Measurements from ENCODE around the gene GGTLC2. TPM values are rescaled to one million over a fixed set of nuclear protein-coding genes. Genes with fewer than 3 reads are reported as not detected.
"Not testable (repeated sequence)": the region's sequence is repeated elsewhere in the genome, so short reads cannot be mapped to it uniquely, and the experiment has no call there.

The GGTLC2 gene
- total RNA-seq, 3 donors from 2014 or later (not counting 1 experiment from before 2014, with no cell fraction given): not detected

DNA sequence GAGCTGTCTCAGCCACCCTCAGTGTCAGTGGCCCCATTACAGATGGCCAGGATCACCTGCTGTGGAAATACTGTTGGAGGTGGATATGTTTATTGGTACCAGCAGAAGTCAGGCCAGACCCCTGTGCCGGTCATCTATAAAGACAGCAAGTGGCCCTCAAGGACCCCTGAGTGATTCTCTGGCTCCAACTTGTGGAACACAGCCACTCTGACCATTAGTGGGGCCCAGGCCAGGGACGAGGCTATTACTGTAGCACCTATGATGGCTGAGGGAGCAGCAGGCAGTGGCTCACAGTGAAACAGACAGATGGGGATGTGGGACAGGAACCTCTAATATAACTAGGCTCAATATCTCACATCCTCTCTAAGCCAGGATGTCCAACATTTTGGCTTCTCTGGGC lies 25.5 kb upstream of the GGTLC2 start:
- DNase-seq (no peak), ATAC-seq (no peak)
- Histone ChIP-seq H3K36me3 (ENCODE audit: control insufficient read depth, insufficient read depth, low read length) (no peaks in the 10 kb centered on the region), H3K4me1 (ENCODE audit: control insufficient read depth, insufficient read depth, low read length) (peaks cover 6% of the 10 kb centered on the region), H3K4me3 (ENCODE audit: low read length) (no peak overlapping the region), H3K27me3 (ENCODE audit: control insufficient read depth, insufficient read depth, low read length) (no peaks in the 10 kb centered on the region), H3K9me3 (ENCODE audit: control insufficient read depth, insufficient read depth, low read length) (no peaks in the 10 kb centered on the region), H3K27ac (ENCODE audit: low read length) (no peak overlapping the region)
- Mint-ChIP-seq H3K27ac (no peak overlapping the region), H3K36me3 (no peaks in the 10 kb centered on the region), H3K27me3 (ENCODE audit: low read depth in 2 of 2) (peaks cover 9 to 21% of the 10 kb centered on the region in 2 donors), H3K4me3 (no peak overlapping the region), H3K4me1 (peaks cover 6 to 7% of the 10 kb centered on the region in 2 donors), H3K9me3 (no peaks in the 10 kb centered on the region)
- TF ChIP-seq, protein P1, sequence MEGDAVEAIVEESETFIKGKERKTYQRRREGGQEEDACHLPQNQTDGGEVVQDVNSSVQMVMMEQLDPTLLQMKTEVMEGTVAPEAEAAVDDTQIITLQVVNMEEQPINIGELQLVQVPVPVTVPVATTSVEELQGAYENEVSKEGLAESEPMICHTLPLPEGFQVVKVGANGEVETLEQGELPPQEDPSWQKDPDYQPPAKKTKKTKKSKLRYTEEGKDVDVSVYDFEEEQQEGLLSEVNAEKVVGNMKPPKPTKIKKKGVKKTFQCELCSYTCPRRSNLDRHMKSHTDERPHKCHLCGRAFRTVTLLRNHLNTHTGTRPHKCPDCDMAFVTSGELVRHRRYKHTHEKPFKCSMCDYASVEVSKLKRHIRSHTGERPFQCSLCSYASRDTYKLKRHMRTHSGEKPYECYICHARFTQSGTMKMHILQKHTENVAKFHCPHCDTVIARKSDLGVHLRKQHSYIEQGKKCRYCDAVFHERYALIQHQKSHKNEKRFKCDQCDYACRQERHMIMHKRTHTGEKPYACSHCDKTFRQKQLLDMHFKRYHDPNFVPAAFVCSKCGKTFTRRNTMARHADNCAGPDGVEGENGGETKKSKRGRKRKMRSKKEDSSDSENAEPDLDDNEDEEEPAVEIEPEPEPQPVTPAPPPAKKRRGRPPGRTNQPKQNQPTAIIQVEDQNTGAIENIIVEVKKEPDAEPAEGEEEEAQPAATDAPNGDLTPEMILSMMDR (IDR thresholded peaks at IDR 0.05): no peak
- intact Hi-C loops (cut with micrococcal nuclease): no loop called here
- WGBS (ENCODE audit: insufficient coverage): 84% methylated on average over 2 of the region's 2 CpGs

DNA sequence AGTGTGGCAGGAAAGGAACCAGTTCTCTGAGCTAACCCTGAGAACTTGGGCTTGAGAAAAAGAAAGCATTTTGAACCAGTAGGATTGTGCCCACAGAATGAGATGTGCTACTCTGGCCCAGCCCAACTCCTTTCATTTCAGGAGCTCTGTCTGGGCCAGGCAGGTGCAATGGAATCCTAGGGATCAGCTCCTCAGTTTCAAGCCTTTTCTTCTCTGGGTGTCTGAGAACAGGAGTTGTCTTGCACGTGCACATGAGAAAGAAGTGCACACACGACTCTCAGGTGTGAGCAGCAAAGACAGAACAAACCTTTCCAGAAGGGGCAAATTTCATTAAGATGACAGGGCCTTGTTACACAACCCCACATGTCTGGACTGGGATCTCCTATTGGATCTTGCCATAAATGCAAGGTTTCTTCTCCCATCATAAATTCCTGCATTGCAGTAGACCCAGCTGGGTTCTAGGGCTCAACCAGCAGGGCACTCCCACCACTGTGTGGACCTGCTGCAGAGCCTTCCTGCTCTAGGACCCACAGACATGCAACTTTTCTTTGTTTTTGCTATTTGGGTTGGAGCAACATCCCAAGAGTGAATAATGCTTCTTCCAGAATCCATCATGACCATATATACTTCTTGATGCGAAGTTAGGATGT lies 24.5 kb upstream of the GGTLC2 start:
- Mint-ChIP-seq H3K9me3 (peaks cover 0 to 2% of the 10 kb centered on the region in 2 donors), H3K4me3 (no peak overlapping the region), H3K27me3 (ENCODE audit: low read depth in 2 of 2) (peaks cover 9 to 16% of the 10 kb centered on the region in 2 donors), H3K4me1 (peaks cover 6 to 7% of the 10 kb centered on the region in 2 donors), H3K27ac (no peak overlapping the region), H3K36me3 (no peaks in the 10 kb centered on the region)
- Histone ChIP-seq H3K27ac (ENCODE audit: low read length) (no peak overlapping the region), H3K4me3 (ENCODE audit: low read length) (no peak overlapping the region), H3K9me3 (ENCODE audit: control insufficient read depth, insufficient read depth, low read length) (no peaks in the 10 kb centered on the region), H3K27me3 (ENCODE audit: control insufficient read depth, insufficient read depth, low read length) (no peaks in the 10 kb centered on the region), H3K36me3 (ENCODE audit: control insufficient read depth, insufficient read depth, low read length) (no peaks in the 10 kb centered on the region), H3K4me1 (ENCODE audit: control insufficient read depth, insufficient read depth, low read length) (peaks cover 6% of the 10 kb centered on the region)
- intact Hi-C loops (cut with micrococcal nuclease): no loop called here
- WGBS (ENCODE audit: insufficient coverage): 86% methylated on average over 2 of the region's 3 CpGs
- TF ChIP-seq, protein P1 (IDR thresholded peaks at IDR 0.05): no peak
- DNase-seq (no peak), ATAC-seq (no peak)

- H3K4me1 ChIP-seq (ENCODE audit: control insufficient read depth, insufficient read depth, low read length); H3K36me3 ChIP-seq (ENCODE audit: control insufficient read depth, insufficient read depth, low read length); H3K9me3 ChIP-seq (ENCODE audit: control insufficient read depth, insufficient read depth, low read length); H3K27ac Mint-ChIP-seq; DNase-seq; H3K4me3 Mint-ChIP-seq; H3K4me3 ChIP-seq (ENCODE audit: low read length); H3K9me3 Mint-ChIP-seq; H3K27me3 Mint-ChIP-seq (ENCODE audit: low read depth in 2 of 2); H3K4me1 Mint-ChIP-seq; H3K27me3 ChIP-seq (ENCODE audit: control insufficient read depth, insufficient read depth, low read length); intact Hi-C loops (cut with micrococcal nuclease); H3K36me3 Mint-ChIP-seq; H3K27ac ChIP-seq (ENCODE audit: low read length): not testable (repeated sequence)
- WGBS (ENCODE audit: insufficient coverage): 88% methylated on average over 8 of the region's 18 CpGs
- ATAC-seq: peak in 1 of 3 donors; percentile 41
Observed at GRCh38 chr22:22628546-22629495, 15.6 kb upstream of the GGTLC2 start.

DNA sequence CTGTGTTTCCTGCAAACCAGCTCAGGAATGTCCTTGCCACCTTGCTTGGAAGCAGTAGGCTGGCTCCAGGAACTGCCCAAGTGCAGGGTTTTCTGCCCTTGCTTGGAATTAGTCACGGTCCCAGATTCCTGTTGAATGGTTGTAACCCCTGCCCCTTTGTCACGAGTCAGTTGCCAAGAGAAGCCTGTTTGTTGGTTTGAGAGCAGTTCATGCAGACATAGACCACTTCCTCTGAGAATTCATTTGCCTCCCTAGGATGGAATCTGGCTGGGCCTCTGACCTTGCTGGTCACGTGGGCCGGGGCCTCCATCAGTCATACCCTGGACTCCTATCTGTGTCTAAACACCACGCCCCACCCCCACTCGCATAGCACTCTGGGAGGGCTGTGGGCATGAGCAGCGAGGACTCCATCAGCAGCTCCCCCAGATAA lies 13.2 kb upstream of the GGTLC2 start:
- H3K9me3 ChIP-seq (ENCODE audit: control insufficient read depth, insufficient read depth, low read length); H3K27me3 Mint-ChIP-seq (ENCODE audit: low read depth in 2 of 2); ATAC-seq; H3K4me1 Mint-ChIP-seq; H3K36me3 Mint-ChIP-seq; DNase-seq; H3K4me3 ChIP-seq (ENCODE audit: low read length); H3K4me1 ChIP-seq (ENCODE audit: control insufficient read depth, insufficient read depth, low read length); H3K27ac ChIP-seq (ENCODE audit: low read length); H3K4me3 Mint-ChIP-seq; H3K27ac Mint-ChIP-seq; H3K9me3 Mint-ChIP-seq; intact Hi-C loops (cut with micrococcal nuclease); H3K36me3 ChIP-seq (ENCODE audit: control insufficient read depth, insufficient read depth, low read length); H3K27me3 ChIP-seq (ENCODE audit: control insufficient read depth, insufficient read depth, low read length): not testable (repeated sequence)
- 65% methylated on average over 4 of the region's 7 CpGs for WGBS (ENCODE audit: insufficient coverage)

- H3K9me3 ChIP-seq (ENCODE audit: control insufficient read depth, insufficient read depth, low read length); ATAC-seq; H3K27ac ChIP-seq (ENCODE audit: low read length); H3K27me3 ChIP-seq (ENCODE audit: control insufficient read depth, insufficient read depth, low read length); H3K27ac Mint-ChIP-seq; H3K4me1 Mint-ChIP-seq; H3K36me3 ChIP-seq (ENCODE audit: control insufficient read depth, insufficient read depth, low read length); H3K36me3 Mint-ChIP-seq; H3K4me1 ChIP-seq (ENCODE audit: control insufficient read depth, insufficient read depth, low read length); intact Hi-C loops (cut with micrococcal nuclease); H3K9me3 Mint-ChIP-seq; DNase-seq; H3K4me3 ChIP-seq (ENCODE audit: low read length); H3K27me3 Mint-ChIP-seq (ENCODE audit: low read depth in 2 of 2); H3K4me3 Mint-ChIP-seq: not testable (repeated sequence)
- 97% methylated on average over 6 of the region's 15 CpGs for WGBS (ENCODE audit: insufficient coverage)
Observed at GRCh38 chr22:22632226-22632625, 12.2 kb upstream of the GGTLC2 start.

DNA sequence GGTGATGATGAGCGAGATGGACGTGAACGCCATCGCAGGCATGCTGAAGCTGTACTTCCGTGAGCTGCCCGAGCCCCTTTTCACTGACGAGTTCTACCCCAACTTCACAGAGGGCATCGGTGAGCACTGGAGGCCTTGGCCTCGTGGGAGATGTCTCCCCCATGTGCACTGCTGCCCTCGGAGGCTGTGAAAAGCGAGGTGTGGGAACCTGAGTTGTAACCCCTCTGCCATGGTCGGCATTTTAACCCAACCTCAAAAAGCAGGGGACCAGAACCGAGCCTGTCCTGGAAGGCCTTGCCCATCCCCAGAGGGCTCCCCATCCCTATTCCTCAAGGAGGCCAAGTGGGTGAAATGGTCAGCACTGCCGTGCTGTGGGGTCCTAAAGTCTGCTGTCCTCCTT lies 10.9 kb upstream of the GGTLC2 start:
- H3K4me1 Mint-ChIP-seq, H3K9me3 Mint-ChIP-seq: not testable (repeated sequence)
- 92% methylated on average over 13 of the region's 14 CpGs for WGBS (ENCODE audit: insufficient coverage)

More for the DNA sequence above, 10.9 kb upstream of the GGTLC2 start:
- DNase-seq; H3K27ac ChIP-seq (ENCODE audit: low read length); intact Hi-C loops (cut with micrococcal nuclease); H3K4me1 ChIP-seq (ENCODE audit: control insufficient read depth, insufficient read depth, low read length); H3K27me3 ChIP-seq (ENCODE audit: control insufficient read depth, insufficient read depth, low read length); H3K9me3 ChIP-seq (ENCODE audit: control insufficient read depth, insufficient read depth, low read length); H3K27ac Mint-ChIP-seq; H3K36me3 Mint-ChIP-seq; H3K36me3 ChIP-seq (ENCODE audit: control insufficient read depth, insufficient read depth, low read length); H3K4me3 Mint-ChIP-seq; H3K27me3 Mint-ChIP-seq (ENCODE audit: low read depth in 2 of 2); H3K4me3 ChIP-seq (ENCODE audit: low read length); ATAC-seq: not testable (repeated sequence)

Measured in natural killer cell (primary cell).